Neural progenitor cell (in vitro differentiated cells): ENCODE data around the gene ELOVL3.

Source experiments
- EZH2 ChIP-seq: fragments of 200-600 bp; sonication (generic); IDR thresholded peaks from 2 replicates; pipeline ENCODE4 v1.6.1; 2017; ENCODE audit warnings: antibody characterized with exemption, mild to moderate bottlenecking, moderate library complexity
- TF ChIP-seq, protein P1 (sequence below): fragments of 200-600 bp; sonication (generic); IDR thresholded peaks from 2 replicates; pipeline ENCODE4 v1.5.1; 2017; ENCODE audit warnings: antibody characterized with exemption, mild to moderate bottlenecking

DNA sequence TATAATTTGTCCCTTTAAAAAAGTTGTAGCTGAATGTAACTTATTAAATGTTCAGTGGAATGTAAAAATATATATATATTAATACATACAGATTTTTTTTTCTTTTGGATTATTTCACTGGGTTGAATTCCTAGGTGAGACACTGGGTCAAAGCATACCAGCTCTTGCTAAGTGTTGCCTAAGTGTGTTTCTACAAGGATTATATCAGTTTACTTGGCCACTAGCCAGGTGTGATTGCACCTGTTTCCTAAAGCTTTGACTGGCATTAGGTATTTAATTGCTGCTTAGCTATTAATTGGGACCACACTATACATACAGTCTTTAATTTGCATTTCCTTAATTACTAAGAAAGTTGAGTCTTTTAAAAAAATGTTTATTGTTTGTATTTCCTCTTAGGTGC is 5.5 kb upstream of the ELOVL3 start:
- TF ChIP-seq, protein P1, sequence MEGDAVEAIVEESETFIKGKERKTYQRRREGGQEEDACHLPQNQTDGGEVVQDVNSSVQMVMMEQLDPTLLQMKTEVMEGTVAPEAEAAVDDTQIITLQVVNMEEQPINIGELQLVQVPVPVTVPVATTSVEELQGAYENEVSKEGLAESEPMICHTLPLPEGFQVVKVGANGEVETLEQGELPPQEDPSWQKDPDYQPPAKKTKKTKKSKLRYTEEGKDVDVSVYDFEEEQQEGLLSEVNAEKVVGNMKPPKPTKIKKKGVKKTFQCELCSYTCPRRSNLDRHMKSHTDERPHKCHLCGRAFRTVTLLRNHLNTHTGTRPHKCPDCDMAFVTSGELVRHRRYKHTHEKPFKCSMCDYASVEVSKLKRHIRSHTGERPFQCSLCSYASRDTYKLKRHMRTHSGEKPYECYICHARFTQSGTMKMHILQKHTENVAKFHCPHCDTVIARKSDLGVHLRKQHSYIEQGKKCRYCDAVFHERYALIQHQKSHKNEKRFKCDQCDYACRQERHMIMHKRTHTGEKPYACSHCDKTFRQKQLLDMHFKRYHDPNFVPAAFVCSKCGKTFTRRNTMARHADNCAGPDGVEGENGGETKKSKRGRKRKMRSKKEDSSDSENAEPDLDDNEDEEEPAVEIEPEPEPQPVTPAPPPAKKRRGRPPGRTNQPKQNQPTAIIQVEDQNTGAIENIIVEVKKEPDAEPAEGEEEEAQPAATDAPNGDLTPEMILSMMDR, result no peak
- TF ChIP-seq EZH2, result no peak
